IPS DF 4.7 (cell line): ENCODE data around the gene RASSF5.
A peak's percentile ranks its signal among the peaks of the same experiment; 100 is the strongest.

ENCODE experiments used
- DNase-seq: peaks from one replicate; pipeline ENCODE4 v3.0.0-alpha.2; 2013; ENCODE audit warnings: low spot score; ENCODE audit errors: extremely low read depth

Gene RASSF5

DNA sequence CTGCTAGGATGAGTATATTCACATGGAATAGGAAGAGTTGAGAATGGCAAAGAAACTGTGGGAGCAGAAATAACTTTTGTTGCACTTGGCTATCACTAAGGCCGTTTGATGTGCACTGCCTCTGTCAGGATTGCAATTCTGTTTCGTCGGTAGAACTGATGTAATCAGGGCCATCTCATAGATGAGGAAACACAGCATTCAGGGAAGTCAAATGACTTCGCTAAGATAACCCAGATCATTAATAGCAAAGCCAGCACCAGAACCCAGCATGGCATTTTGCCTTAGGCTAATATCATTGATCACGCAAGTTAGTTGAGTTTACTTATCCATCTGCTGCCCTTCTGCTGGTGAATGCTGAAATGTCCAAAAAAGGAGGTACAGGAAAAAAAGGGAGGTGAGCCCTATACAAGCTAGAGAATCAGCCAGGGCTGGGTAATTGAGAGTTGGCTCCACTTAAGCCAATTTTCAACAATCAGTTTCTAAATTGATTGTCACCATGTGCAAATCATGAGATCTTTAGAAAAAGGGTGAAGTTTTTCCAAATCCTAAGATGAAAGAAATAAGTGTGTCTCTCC, 7.6 kb downstream of the RASSF5 start:
- no peak for DNase-seq

DNA sequence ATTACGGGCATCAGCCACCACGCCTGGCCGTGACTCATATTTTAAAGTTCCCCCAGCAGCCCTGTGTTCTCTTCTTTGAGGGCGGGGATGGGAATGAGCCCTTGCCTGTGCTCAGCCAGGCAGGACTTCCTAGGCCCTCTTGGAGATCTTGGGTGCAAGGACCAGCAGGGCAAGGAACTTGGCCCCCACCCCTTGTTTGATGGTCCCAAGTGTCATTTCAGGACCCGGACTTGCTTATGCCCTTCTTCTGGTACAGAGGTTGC, 9.3 kb downstream of the RASSF5 start:
- DNase-seq, result no peak

DNA sequence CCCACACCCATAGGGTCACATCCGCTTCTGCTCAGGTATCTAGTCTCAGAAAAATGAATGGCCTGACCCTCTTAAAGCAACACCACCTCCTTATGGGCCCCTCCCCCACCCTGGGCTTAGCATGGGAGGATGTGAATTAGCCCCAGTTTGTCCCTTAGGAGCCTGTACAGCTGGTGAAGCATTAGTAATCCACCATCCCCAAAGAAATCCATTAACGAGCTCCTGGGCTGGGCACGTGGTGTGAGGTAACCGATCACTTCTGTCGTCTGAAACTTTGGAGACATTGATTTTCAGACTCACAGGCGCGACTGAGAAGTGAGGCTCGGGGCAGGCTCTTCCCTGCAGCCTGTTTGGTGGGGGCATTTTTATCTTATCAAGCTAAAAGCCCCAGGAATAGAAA, 10.5 kb downstream of the RASSF5 start:
- no peak for DNase-seq

DNA sequence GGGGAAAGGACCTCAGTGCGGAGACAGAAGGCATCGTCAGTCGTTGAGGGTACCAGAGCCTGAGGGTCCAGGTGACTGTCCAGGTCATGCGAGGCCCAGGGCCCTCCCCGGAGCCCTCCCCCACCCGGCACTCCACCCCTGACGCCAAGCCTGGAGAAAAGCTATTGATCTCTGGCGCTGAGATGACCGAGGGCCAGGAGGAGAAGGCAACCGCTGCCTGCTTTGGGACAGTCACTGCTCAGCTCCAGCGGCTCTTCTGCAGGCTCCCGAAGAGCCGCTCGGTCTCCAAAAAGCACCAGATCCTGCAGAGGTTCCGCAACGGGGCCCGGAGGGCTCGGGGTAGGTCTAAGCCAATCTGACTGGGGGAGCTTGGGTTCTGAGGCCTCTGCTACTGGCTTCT, 10.9 kb downstream of the RASSF5 start:
- DNase-seq, result no peak

DNA sequence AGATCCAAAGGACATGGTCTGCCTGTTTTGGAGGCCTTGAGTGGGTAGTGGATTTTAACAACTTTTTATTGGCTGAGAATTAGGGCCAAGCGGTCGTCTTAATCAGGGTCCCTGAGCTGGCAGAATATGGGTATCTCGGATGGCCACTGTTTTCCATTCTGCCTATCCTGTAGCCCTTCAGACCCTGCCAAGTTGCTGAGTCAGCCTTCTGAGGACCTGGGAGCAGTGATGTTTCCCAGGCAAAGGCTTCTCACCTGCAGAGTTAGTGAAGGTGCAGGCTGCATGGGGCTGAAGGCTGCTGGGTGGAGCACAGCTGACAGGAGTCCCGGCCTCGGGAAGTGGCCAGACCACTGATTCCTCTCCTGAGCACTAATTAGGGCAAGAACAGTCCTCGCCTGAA, 11.4 kb downstream of the RASSF5 start:
- no peak for DNase-seq

DNA sequence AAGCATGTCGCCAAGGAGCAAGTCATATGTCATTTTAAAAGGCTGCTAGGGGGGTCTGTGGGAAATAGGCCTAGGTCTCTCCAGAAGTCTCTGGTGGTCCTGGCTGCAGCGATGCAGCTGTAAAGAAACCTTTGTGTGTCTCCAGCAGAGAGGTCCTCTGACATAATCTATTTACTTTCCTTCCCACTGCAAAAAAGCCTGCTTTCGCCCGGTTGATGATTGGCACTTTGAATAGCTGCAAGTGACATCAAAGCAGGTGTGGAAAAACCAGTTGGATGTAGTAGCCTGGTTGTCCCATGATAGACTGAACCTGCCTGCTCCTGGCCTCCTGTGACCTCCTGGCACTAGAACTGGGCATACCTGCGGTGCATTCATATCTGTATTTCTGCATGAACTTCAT, 13.8 kb downstream of the RASSF5 start:
- DNase-seq, result no peak

DNA sequence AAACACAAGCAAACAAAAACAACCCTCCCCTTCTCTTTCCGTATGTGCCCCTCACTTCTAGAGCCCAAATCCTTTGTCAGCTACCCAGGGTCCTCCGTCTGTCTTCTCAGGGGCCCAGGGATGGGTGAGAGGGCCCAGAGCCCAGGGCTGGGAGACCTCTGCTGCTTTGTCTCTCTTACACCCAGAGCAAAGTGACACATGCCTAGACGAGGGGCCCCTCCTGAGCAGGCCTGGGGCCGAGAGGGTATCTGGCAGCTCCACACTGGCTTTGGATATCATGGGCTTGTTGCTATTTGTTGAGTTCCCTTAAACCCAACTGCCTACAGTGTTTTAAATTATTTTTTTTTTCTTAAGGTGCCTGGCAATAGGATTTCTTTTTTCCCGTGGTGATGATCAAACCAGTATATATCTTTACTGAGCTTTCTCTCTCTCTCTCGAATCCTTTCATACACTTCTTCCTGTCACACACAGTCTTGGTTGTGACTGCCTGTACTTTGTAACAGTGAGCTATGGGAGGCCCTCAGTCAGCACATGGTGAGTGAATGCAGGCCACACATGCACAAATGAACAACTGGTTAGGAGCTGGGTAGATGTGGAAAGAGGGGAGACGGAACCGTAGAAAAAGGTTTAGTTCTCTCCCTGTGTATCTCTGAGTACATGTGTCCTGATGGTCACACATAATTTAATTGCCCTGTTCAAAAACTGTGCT, 14.5 kb downstream of the RASSF5 start:
- no peak for DNase-seq

DNA sequence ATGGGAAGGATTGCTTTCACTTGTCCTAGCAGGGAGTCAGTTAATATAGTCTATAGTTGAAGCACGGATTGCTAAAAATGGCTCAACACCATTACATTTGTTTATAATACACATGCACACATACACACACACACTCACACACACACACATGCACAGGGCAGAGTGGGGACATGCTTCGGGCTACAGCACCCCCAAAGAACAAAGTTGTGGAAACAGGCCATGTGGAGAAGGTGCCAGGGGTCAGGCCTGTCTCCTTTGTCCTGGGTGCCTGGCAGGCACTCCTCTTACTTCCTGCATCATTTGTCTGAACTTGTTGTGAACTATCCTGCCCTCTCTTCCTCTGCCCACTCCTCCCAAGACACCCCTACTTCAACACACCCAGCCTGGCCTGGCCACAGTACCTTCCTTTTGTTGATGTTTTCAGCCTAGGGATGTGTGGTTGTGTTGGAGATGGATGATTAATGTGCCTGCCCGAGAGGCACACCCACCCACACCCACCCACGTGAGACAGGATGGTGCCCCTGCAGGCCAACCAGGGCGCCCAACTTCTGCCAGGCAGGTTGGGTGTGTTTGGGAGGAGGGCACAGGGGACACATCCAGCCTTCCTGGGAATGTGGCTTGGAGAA, 17.5 kb downstream of the RASSF5 start:
- DNase-seq, result no peak

DNA sequence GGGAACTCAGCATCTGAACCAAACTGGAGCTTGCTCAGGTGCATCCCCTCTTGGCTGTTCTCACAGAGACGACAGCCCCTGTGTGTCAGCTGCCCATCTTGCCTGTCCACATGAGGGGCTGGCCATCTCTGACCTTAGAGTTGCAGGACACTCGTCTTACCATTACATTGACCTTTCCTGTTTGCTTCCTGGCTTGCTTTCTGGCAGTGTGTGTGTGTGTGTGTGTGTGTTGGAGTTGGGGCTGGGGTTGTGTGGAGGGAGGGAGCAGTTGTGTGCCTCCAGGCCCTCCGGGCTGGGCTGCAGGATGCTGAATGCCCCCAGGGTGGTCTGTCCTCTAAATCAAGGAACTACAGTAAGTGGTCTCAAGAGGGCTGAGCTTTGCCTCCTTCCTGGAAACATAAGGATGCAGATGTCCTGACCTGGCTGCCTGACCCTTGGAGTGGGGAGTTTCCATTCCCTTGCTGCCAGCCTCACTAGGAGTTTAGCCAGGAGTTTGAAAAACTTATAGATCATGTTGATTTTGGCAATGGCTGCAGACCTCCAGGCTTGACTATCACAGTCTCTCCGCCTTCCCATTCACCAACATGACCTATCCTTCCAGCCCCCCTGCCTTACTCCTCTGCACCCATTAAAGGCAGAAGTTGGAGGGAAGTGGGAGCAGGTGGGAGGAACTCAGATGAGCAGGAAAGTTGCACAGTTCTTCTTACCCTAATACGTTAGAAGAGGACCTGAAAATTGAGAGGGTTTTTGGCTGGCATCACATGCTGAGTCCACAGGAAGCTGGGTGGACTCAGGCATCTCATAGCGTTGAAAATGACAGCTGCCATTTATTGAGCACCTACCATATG, 19.0 kb downstream of the RASSF5 start:
- no peak for DNase-seq

DNA sequence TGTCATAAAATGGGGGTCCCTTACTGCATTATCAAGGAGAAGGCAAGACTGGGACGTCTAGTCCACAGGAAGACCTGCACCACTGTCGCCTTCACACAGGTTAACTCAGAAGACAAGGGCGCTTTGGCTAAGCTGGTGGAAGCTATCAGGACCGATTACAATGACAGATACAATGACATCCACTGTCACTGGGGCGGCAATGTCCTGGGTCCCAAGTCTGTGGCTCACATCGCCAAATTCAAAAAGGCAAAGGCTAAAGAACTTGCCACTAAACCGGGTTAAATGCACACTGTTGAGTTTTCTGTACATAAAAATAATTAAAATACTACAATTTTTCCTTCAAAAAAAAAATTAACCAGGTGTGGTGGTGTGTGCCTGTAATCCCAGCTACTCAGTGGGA, 22.1 kb downstream of the RASSF5 start:
- no peak for DNase-seq

DNA sequence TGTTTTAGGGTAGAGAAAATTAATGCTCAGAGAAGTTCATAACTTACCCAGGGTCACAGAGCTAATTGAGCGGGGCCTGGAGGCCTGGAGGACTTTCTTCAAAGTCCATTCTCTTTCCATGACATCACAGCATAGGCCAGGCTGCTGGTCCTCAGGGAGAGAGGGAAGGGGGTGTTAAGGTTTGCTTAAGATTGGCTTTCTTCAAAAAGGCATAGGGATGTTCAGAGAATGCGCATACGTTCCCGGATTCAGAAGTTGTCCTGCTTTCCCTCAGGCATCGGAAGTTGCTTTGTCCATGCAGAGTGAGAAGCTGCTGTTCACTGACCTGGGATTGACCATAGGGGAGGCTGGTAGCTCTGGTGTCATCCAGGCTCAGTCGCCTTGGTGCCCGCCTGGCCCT, 25.0 kb downstream of the RASSF5 start:
- no peak for DNase-seq

DNA sequence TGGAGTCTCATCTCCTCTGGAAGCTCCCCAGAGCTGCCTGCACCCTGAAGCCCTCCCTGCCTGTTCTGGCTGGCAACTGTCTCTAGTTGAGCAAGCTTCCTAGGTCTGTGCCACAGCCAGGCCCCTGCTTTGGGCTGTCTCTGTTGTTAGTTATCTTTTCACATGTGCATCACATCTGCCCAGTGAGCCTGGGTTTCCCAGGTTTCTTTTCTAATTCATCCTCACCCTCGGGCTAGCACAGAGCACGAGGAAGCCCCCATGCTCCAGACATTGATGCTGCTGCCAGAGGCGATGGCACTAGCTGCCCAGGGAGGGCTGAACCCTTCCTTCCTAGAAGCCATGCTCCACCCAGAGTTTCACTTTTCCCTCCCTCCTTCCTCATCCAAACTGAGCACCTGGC, 27.2 kb downstream of the RASSF5 start:
- DNase-seq, result no peak

DNA sequence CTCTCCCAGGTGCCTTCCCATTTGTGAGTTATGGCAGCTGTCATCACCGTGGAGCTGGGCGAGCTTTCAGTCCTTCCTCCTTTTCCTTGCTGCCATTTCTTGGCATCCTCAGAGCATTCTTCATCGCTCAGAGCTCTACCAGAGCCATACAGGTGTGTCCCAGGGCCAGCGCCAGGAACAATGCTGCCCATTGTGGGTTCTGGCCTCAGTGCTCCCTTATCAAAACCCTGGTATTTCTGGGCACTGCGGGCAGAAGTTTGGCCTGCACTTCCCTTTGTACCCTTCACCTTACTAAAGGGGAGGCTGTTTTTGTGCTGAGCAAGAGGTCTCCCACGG, 28.5 kb downstream of the RASSF5 start:
- no peak for DNase-seq

DNA sequence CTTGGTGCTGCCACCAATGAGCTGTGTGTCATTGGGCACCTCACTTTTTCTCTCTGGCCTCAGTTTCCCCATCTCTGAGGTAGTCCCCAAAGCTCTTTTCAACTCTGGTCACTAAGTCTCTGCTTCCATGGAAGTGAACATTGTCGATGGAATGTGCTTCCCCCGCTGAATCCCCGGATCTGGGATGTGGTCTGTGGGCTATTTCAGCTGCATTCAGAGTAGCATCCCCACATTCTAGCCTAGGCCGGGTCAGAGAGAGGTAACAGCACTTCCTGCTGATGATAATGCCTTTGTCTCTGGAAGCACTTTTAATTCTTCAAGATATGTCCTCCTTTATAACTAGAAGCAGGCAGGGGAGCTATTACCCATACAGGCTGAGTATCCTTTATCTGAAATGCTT, 29.8 kb downstream of the RASSF5 start:
- no peak for DNase-seq

DNA sequence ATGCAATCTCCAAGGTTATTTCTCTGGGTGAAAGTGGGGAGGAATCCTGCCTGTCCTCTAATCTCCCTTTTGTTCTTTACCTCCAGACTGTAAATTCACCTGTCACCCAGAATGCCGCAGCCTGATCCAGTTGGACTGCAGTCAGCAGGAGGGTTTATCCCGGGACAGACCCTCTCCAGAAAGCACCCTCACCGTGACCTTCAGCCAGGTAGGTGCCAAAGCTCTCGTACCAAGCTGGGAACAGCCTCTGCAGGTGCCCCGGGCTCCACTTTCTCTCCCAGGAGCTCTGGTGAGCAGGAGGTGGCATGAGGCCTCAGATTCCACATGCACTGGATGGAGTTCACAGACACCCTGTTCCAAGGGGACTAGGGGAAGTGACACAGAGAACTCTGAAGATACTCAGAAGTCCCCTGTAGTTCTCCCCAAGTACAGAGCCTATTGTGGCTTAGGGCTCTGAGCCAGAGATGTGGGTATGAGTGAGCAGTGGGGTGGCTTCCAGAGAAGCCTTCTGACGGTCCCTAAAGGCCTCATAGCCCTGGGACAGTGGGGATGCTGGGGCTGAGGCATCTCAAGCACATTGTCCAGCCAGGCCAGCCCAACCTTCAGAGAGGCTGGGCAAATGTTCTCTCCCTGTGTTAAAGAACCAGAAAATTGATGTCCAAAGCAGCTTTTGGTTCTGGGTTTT, 30.9 kb downstream of the RASSF5 start:
- no peak for DNase-seq

DNA sequence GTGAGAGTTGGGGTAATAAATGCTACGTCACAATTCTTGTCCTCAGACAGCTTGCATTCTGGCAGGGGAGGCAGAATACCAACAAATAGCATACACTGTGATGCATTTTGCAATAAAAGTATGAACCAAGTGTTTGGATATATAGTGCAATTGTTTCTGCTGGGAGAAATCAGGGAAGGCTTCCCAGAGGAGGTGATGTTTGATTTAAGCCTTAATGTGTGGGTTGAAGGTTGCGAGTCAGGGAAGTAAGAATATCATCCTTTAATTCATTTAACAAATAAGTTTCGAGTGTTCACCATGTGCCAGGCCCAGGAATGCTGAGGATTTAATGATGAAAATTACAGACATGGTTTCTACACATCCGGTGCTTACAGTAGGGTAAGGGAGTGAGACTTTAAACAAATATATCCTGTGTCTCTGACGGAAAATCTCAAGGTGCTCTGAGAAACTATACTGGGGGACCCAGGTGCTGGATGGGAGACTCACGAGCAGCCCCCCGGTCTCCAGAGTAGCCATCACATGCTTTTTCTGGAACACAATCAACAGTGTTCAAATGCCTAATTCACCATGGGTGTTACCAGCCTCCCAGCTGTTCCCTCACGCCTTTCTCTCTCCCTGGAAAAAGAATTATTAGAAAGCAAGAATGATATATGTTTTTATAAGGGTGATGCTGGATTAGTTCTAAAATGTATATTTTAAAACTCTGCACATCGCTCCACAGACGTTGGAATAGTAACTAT, 31.7 kb downstream of the RASSF5 start:
- no peak for DNase-seq

DNA sequence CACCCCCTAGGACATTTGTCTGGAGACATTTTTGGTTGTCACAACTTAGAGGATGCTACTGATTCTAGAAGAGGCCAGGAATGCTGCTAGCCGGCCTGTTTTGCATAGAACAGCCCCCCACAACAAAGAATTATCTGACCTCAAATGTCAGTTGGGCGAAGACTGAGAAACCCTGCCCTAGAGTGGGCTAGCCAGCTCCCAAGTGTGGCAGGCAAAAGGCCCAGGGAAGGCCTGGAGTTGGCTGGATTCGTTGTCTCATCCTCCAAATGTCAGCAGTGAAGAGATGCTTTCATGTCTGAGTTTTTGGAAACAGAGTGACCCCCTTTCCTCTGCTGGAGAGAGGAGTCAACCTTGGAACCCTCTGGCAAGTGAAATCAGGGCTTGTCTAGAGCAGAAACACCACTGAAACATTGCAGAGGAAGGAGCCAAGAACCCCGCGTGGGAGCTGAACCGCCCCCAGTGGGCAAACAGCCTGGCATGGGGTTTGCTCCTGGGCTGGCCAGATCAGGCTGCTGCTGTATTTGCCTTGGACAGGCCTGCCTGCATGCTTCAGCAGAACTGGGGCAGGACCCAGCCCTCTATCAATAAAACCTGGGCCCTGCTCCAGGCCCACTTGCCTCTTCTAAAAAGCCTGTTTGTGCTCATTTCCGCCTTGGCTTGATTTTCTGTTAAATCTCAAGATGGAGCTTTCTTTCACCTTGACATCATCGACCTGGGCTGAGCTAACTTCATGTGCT, 32.9 kb downstream of the RASSF5 start:
- no peak for DNase-seq

DNA sequence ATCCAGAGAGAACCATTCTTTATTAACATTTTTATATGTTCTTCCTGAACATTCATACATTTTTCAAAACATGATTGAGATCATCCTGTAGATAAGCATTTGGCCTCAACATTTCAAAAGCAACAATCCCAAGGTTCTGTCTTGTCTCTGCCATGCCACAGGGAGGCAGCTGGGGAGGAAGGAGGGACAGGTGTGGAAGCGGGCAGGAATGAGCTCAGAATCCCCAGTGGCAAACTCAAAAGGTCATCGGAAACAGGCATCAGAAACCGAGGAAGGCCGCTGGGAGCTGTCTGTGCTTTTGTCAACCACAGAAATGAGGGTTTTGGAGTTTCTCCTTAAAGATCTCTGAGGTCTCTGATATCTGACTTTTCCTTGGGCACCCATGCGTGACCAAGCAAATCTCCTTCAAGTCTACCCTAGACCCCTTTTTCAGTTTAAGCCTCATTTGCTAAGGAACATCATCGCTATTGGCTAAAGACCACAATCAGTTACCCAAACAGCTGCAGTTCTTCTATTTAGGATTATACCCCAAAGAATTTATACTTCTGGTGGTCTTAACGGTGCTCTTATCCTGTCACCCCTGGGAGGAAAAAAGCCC, 34.0 kb downstream of the RASSF5 start:
- no peak for DNase-seq

DNA sequence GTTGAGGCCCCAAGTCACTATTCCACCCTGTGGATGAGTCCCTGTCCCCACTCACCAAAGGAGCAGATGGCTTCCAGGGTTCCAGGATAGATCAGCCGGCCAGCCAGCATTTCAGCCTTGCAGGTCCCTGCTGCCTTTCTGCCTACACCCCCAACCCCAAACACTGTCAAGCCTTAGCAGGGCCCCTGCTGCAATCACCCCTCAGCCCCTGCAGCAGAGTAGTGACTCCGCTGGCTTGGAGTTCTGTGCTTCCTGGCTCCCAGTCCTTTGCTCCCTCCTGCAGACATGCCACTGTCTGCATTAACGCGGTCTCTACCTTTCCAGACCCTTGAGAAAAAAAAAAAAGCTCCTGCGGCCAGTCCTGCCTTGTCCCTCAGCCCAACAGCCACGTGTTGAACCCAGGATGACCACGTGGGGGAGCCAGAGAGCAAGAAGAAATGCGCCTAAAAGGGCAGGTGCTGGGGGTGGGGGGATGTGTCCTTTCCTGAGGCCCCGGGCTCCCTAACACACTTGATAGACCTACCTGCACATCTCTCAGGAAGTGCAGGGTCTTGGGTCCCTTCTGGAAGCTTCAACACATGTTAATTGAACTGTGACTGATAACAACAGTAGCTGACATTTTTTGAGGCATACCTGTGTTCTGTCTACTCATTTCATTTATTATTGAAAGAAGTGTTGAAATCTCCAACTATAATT, 37.4 kb downstream of the RASSF5 start:
- DNase-seq, result peak; percentile 38

DNA sequence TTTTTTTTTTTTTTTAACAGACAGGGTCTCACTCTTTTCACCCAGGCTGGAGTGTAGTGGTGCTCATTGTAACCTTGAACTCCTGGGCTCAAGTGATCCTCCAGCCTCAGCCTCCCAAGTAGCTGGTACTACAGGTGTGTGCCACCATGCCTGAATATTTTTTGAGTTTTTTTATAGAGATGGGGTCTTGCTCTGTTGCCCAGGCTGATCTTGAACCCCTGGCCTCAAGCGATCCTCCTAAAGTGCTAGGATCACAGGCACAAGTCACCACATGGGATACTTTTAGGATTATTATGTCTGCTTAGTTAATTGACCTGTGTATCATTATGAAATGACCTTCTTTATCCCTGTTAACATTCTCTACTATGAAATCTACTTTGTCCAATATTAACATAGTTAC, 38.0 kb downstream of the RASSF5 start:
- DNase-seq, result no peak
